Forelimb muscle (tissue), 1 donor: ENCODE measurements around the gene HIVEP3. TPM values are rescaled to one million over a fixed set of nuclear protein-coding genes. Genes with fewer than 3 reads are reported as not detected.
"Not testable (repeated sequence)": the region's sequence is repeated elsewhere in the genome, so short reads cannot be mapped to it uniquely, and the experiment has no call there.

Experiments used
- DNase-seq: peaks from one replicate; pipeline ENCODE4 v3.0.0-alpha.2; 2013; ENCODE audit warnings: low read depth
- polyA plus RNA-seq: library from polyadenylated mRNA; unstranded; fragments of 120-200 nt; gene quantifications from one replicate; pipeline ENCODE4 v1.2.1, GENCODE V29; 2013; ENCODE audit not compliant: insufficient read length

Gene HIVEP3
- polyA plus RNA-seq, 1 donor, result 2.1 TPM

DNA sequence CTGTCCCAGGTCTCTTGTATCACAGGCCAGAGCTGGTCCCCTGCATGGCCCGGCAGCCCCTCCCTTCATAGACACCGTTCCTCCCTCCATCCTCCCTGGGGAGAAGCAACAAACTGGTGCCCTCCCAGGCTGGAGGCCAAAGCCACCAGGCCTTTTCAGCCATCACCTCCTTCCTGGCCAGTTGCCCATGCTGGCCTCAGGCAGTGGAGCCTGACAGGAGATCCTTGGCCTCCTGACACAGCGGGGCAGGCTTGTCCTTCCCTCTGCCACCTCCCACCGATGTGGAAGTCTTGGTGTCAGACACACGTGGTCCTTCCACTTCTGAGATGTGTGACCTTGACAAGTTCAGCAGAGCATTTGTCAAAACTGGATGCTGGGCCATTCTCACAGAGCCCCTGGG, 206.0 kb downstream of the HIVEP3 start:
- no peak for DNase-seq

GRCh38 chr1:41712081-41712480, 206.6 kb downstream of the HIVEP3 start:
- DNase-seq, result no peak

- no peak for DNase-seq
Observed at GRCh38 chr1:41711581-41711980, 207.1 kb downstream of the HIVEP3 start.

- no peak for DNase-seq
Observed at GRCh38 chr1:41710980-41711379, 207.7 kb downstream of the HIVEP3 start.

DNA sequence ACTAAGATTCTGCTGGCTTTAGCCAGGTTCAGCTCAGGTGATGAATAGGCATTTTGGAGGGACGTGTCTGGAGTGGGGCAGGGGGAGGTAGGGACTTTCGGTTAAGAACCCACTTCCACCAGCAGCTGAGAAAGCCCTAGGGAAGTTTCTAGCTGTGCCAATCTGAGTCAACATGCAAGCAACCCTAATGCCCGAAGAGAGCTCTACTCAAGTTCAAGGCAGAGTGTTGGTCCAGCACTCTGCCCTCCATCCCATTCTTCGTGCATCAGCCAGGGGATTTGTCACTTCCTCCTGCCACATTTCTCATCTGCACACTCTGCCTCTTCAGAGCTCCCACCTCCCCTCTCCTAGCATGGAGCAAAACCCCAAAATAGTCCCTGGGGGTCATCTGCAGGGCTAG, 208.8 kb downstream of the HIVEP3 start:
- no peak for DNase-seq

- DNase-seq, result no peak
Observed at GRCh38 chr1:41709331-41709730, 209.4 kb downstream of the HIVEP3 start.

DNA sequence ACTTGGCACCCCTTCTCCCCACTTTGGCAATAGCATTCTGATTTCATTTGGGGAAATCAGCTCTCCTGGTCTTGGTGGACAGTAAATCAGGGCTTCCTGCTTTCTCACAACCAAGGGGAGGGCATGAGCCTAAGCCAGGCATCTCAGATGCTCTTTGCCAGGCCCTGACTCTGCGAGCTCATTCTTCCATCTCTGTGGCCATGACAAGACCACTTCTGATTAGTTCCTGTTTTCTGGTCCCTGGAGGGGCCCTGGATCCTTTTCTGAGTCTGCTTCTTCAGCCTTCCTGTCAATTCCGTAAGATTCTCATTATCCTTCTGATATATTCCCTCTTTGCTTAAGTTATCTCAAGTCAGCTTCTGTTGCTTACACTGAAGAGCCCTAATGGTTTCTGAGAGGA, 210.4 kb downstream of the HIVEP3 start:
- no peak for DNase-seq

- DNase-seq, result no peak
Observed at GRCh38 chr1:41707793-41708192, 210.9 kb downstream of the HIVEP3 start.

GRCh38 chr1:41705798-41706197, 212.9 kb downstream of the HIVEP3 start:
- no peak for DNase-seq

- no peak for DNase-seq
Observed at GRCh38 chr1:41704196-41704595, 214.5 kb downstream of the HIVEP3 start.

GRCh38 chr1:41702771-41703170, 216.0 kb downstream of the HIVEP3 start:
- no peak for DNase-seq

GRCh38 chr1:41700986-41701535, 217.7 kb downstream of the HIVEP3 start:
- no peak for DNase-seq

GRCh38 chr1:41700581-41700980, 218.1 kb downstream of the HIVEP3 start:
- no peak for DNase-seq

GRCh38 chr1:41699861-41700248, 218.9 kb downstream of the HIVEP3 start:
- DNase-seq, result no peak

- DNase-seq, result no peak
Observed at GRCh38 chr1:41698916-41699860, 219.5 kb downstream of the HIVEP3 start.

DNA sequence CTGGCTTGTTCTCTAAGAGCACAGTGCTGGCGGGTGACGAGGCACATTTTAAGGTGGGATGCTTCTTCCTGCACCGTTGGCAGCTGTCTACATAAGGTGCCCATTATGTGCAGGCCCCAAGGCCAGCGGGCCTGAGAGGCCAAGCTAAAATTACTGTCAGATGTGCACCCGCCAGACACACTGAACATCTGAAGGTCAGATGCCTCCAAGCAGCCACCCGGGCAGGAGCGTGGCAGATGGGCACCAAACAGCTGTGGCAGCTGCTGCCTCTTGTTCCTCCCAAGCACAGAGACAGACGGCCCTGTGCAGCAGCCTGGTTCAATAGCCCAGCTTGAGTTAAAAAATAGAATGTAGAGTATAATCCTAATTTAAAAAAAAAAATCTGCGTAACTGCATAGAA, 222.3 kb downstream of the HIVEP3 start:
- no peak for DNase-seq

GRCh38 chr1:41695118-41695745, 223.5 kb downstream of the HIVEP3 start:
- no peak for DNase-seq

- DNase-seq, result not testable (repeated sequence)
Observed at GRCh38 chr1:41691966-41692365, 226.8 kb downstream of the HIVEP3 start.

GRCh38 chr1:41691424-41691823, 227.3 kb downstream of the HIVEP3 start:
- DNase-seq, result no peak

- DNase-seq, result no peak
Observed at GRCh38 chr1:41690331-41690730, 228.4 kb downstream of the HIVEP3 start.

- DNase-seq, result no peak
Observed at GRCh38 chr1:41689558-41689981, 229.2 kb downstream of the HIVEP3 start.

GRCh38 chr1:41689139-41689538, 229.6 kb downstream of the HIVEP3 start:
- DNase-seq, result no peak

DNA sequence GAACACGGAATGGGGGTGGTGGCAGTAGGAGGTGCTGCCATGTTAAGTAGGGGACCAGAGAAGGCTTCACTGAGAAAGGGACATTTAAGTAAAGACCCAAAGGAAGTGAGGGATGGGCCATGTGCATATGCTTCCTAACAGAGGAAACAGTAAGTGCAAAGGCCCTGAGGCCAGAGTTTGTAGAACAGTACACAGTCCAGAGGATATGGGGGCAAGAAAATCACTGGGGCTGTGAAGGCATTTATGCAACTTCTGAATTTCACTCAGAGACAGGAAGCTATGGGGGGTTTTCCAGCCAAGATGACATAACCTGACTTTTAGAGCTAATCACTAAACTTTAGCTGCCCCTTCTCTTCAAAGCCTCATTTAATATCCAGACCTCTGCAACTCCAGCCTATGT, 231.7 kb downstream of the HIVEP3 start:
- no peak for DNase-seq
